ENCODE results near the gene ADGRG3. TPM values are rescaled to one million over a fixed set of nuclear protein-coding genes. Genes with fewer than 3 reads are reported as not detected.

ADGRG3 gene
- total and polyA plus RNA-seq, 12 donors = 0.14 to 2.0 (median 0.45) TPM; not detected in 4

- H3K4me3 ChIP-seq = no peak overlapping the region
- DNase-seq = no peak
- no peaks in the 10 kb centered on the region for H3K27me3 ChIP-seq
- TF ChIP-seq CTCF (IDR thresholded peaks at IDR 0.05) (no peak), POLR2A (IDR thresholded peaks at IDR 0.05) (no peak)
- H3K4me1 ChIP-seq (replicated peaks in 1 of 2) = no peaks in the 10 kb centered on the region
- H3K36me3 ChIP-seq (replicated peaks in 1 of 2) = no peaks in the 10 kb centered on the region
- H3K27ac ChIP-seq = no peak overlapping the region
- H3K9me3 ChIP-seq (replicated peaks in 1 of 3) = no peaks in the 10 kb centered on the region
- intact Hi-C loops (cut with DNase I) = no loop called here
- WGBS, 4 donors = 85 to 95% (median 91%) methylated on average over 8 to 13 of the region's 13 CpGs
These were observed 14.0 kb downstream of the ADGRG3 start for GRCh38 chr16:57681950-57682728.

- no peak overlapping the region for H3K27ac ChIP-seq
- H3K27me3 ChIP-seq = no peaks in the 10 kb centered on the region
- H3K36me3 ChIP-seq (replicated peaks in 1 of 2) = no peaks in the 10 kb centered on the region
- H3K9me3 ChIP-seq (replicated peaks in 1 of 3) = no peaks in the 10 kb centered on the region
- no peak overlapping the region for H3K4me3 ChIP-seq
- intact Hi-C loops (cut with DNase I) = no loop called here
- TF ChIP-seq POLR2A (IDR thresholded peaks at IDR 0.05) (no peak), CTCF (IDR thresholded peaks at IDR 0.05) (no peak)
- DNase-seq = no peak
- no peaks in the 10 kb centered on the region for H3K4me1 ChIP-seq (replicated peaks in 1 of 2)
- 85 to 91% (median 87%) methylated on average over 11 of the region's 11 CpGs for WGBS, 4 donors
These were observed 14.9 kb downstream of the ADGRG3 start for GRCh38 chr16:57682809-57683635.

DNA sequence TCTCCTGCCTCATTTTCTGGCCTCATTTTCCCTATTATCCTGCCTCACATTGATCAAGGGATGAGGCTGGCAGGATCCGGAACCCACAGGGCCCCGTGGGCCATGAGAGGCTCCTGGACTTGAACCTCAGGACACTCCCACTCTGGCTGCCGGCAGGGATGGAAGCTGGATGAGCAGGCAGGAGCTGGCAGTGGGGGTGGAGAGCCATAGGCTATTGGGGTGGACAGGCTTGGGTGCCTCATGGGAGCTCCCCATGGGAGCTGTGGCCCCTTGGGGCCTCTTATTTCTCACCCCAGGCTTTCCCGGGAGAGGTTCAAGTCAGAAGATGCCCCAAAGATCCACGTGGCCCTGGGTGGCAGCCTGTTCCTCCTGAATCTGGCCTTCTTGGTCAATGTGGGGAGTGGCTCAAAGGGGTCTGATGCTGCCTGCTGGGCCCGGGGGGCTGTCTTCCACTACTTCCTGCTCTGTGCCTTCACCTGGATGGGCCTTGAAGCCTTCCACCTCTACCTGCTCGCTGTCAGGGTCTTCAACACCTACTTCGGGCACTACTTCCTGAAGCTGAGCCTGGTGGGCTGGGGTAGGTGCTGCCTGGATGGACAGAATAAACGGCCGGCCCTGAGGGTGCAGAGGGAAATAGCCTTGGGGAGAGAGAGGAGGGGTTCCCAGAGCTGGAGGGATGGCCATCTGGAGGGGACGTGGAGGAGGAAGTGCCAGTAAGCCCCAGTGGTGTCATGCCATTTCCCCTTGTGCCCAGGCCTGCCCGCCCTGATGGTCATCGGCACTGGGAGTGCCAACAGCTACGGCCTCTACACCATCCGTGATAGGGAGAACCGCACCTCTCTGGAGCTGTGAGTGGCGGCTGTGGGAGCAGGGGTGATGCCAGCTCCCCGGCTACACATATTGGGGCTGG, 15.8 kb downstream of the ADGRG3 start:
- H3K36me3 ChIP-seq (replicated peaks in 1 of 2) = no peaks in the 10 kb centered on the region
- no peak for DNase-seq
- no peaks in the 10 kb centered on the region for H3K9me3 ChIP-seq (replicated peaks in 1 of 3)
- H3K4me3 ChIP-seq = no peak overlapping the region
- H3K4me1 ChIP-seq (replicated peaks in 1 of 2) = no peaks in the 10 kb centered on the region
- no peak overlapping the region for H3K27ac ChIP-seq
- H3K27me3 ChIP-seq = peaks cover 3% of the 10 kb centered on the region
- TF ChIP-seq POLR2A (IDR thresholded peaks at IDR 0.05) (no peak), CTCF (IDR thresholded peaks at IDR 0.05) (no peak)
- 85 to 90% (median 86%) methylated on average over 16 to 18 of the region's 18 CpGs for WGBS, 4 donors
- intact Hi-C loops (cut with DNase I) = no loop called here

All from adrenal gland (tissue), 12 donors.